ENCODE data around the gene CCDC87.

Gene CCDC87

DNA sequence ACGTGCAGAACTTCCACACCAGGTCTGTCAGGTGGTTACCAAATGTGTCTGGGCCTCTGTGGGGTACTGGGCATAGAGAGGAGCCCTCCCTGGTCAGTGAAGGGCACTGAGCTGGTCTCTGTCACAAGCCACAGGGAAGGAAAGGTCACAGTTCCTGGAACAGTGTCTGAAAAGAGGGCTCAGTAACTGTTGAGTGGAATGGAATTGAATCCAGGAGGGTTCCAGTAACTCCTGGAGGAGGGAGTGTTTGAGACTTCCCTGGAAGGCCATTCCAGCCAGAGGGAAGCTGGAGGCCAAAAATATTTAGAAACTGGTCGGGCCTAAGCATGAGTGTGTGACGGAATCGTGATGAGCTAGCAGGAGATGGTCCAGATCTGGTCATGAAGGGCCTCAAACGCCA, 38.3 kb downstream of the CCDC87 start:
- no peak for DNase-seq
- 100% methylated on average over 1 of the region's 5 CpGs for WGBS (ENCODE audit: insufficient coverage)
- ChIA-PET CTCF (interaction anchor here (0.9 kb wide), 1 partner anchor 13 kb away, joined by 3 read pairs; no protein-coding TSS in a partner anchor), POLR2A (no interaction called here)
- Histone ChIP-seq H3K27ac (ENCODE audit: insufficient read depth in 1 of 2, low read depth in 1 of 2, low read length in 2 of 2, poor library complexity in 1 of 2, severe bottlenecking in 2 of 2) (no peak overlapping the region), H3K36me3 (ENCODE audit: control insufficient read depth in 4 of 4, insufficient read depth in 4 of 4, low read length in 3 of 4) (no peaks in the 10 kb centered on the region), H3K4me1 (ENCODE audit: control extremely low read depth in 1 of 4, control insufficient read depth in 4 of 4, insufficient read depth in 4 of 4, low read length in 3 of 4) (peaks cover 0 to 4% (median 2%) of the 10 kb centered on the region in 4 experiments), H3K27me3 (replicated peaks in 2 of 5; ENCODE audit: control insufficient read depth in 4 of 5, insufficient read depth in 5 of 5, low read length in 4 of 5) (peaks cover 0 to 18% (median 7%) of the 10 kb centered on the region in 5 experiments), H3K9me3 (ENCODE audit: control extremely low read depth in 1 of 5, control insufficient read depth in 4 of 5, insufficient read depth in 2 of 5, low read depth in 1 of 5, low read length in 4 of 5) (no peaks in the 10 kb centered on the region), H3K4me3 (ENCODE audit: control insufficient read depth in 1 of 7, extremely low read depth in 1 of 7, insufficient read depth in 4 of 7, low read depth in 2 of 7, low read length in 6 of 7) (no peak overlapping the region)

DNA sequence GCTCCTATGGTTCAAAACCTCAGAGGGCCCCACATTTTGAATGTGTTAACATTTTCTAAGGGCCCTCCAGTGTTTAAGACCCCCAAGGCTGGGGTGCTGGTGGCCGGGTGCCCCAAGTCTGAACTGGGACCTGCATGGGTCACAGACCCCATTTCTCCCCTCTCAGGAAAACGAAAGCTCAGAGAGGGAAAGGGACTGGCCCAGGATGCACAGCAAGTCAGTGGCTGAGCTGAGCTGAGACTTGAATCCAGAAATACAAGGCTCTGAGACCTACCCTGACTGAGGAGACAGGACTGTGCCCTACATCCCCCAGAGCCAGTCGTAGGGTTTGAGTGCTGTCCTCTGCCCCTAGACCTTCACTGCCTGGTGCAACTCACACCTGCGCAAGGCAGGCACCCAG, 42.0 kb downstream of the CCDC87 start:
- Histone ChIP-seq H3K36me3 (ENCODE audit: control insufficient read depth in 4 of 4, insufficient read depth in 4 of 4, low read length in 3 of 4) (no peaks in the 10 kb centered on the region), H3K27ac (ENCODE audit: insufficient read depth in 1 of 2, low read depth in 1 of 2, low read length in 2 of 2, poor library complexity in 1 of 2, severe bottlenecking in 2 of 2) (no peak overlapping the region), H3K27me3 (replicated peaks in 2 of 5; ENCODE audit: control insufficient read depth in 4 of 5, insufficient read depth in 5 of 5, low read length in 4 of 5) (peaks cover 0 to 11% (median 0%) of the 10 kb centered on the region in 5 experiments), H3K4me3 (ENCODE audit: control insufficient read depth in 1 of 7, extremely low read depth in 1 of 7, insufficient read depth in 4 of 7, low read depth in 2 of 7, low read length in 6 of 7) (no peak overlapping the region), H3K9me3 (ENCODE audit: control extremely low read depth in 1 of 5, control insufficient read depth in 4 of 5, insufficient read depth in 2 of 5, low read depth in 1 of 5, low read length in 4 of 5) (no peaks in the 10 kb centered on the region), H3K4me1 (ENCODE audit: control extremely low read depth in 1 of 4, control insufficient read depth in 4 of 4, insufficient read depth in 4 of 4, low read length in 3 of 4) (peaks cover 0 to 5% (median 3%) of the 10 kb centered on the region in 4 experiments)
- POLR2A ChIA-PET = no interaction called here
- DNase-seq = no peak
- 100% methylated on average over 3 of the region's 4 CpGs for WGBS (ENCODE audit: insufficient coverage)
- CTCF ChIA-PET = no interaction called here

GRCh38 chr11:66549696-66550095, 43.2 kb downstream of the CCDC87 start:
- CTCF ChIA-PET = interaction anchor here (1.0 to 1.6 kb wide), 2 partner anchors 18 to 130 kb away, joined by 3 to 7 read pairs; partner anchors contain the start of gene CTSF

DNA sequence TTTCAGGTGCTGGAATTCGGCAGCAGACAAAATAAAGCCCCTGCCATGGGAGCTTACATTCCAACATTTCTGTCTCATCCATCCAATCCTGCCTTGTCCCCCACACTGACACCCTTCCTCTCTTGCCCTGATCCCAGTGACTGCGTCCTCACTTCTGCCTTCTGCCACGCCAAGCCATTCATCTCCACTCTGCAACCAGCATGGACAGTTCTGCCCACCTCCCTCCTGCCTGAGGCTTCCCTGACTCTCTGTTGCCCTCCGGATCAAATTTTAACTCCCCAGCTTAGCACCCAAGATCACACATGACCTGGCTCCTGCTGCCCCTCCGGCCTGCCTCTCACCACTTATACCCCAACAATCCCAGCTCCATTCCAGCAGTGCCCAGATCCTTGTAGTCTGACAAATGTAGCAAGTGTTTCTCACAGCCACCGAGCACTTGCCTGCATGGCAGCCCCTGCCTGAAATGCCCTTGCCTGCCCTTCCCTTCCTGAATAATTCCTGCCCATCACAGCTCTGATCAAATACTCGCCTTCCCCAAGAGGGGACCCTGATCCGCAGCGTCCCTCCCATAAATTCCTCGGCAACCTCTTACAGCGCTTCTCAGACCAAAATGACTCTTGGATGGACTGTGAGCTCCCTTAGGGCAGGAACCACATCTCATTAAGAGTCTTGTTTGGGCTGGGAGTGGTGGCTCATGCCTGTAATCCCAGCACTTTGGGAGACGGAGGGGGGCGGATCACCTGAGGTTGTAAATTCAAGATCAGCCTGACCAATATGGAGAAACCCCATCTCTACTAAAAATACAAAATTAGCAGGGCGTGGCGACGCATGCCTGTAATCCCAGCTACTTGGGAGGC, 43.9 kb downstream of the CCDC87 start:
- ChIA-PET POLR2A (no interaction called here), CTCF (interaction anchor here (1.0 to 1.6 kb wide), 2 partner anchors 19 to 131 kb away, joined by 3 to 7 read pairs; partner anchors contain the start of gene CTSF)
- H3K27me3 ChIP-seq (replicated peaks in 2 of 5; ENCODE audit: control insufficient read depth in 4 of 5, insufficient read depth in 5 of 5, low read length in 4 of 5) = peaks cover 0 to 9% (median 0%) of the 10 kb centered on the region in 5 experiments
- no peaks in the 10 kb centered on the region for H3K36me3 ChIP-seq (ENCODE audit: control insufficient read depth in 4 of 4, insufficient read depth in 4 of 4, low read length in 3 of 4)
- no peaks in the 10 kb centered on the region for H3K9me3 ChIP-seq (ENCODE audit: control extremely low read depth in 1 of 5, control insufficient read depth in 4 of 5, insufficient read depth in 2 of 5, low read depth in 1 of 5, low read length in 4 of 5)
- no peak overlapping the region for H3K4me3 ChIP-seq (ENCODE audit: control insufficient read depth in 1 of 7, extremely low read depth in 1 of 7, insufficient read depth in 4 of 7, low read depth in 2 of 7, low read length in 6 of 7)
- H3K4me1 ChIP-seq (ENCODE audit: control extremely low read depth in 1 of 4, control insufficient read depth in 4 of 4, insufficient read depth in 4 of 4, low read length in 3 of 4) = peaks cover 11 to 21% (median 17%) of the 10 kb centered on the region in 4 experiments
- no peak for DNase-seq
- H3K27ac ChIP-seq (ENCODE audit: insufficient read depth in 1 of 2, low read depth in 1 of 2, low read length in 2 of 2, poor library complexity in 1 of 2, severe bottlenecking in 2 of 2) = no peak overlapping the region
- WGBS (ENCODE audit: insufficient coverage) = 78% methylated on average over 14 of the region's 16 CpGs

More at GRCh38 chr11:66549696-66550095, 43.2 kb downstream of the CCDC87 start:
- no peak overlapping the region for H3K27ac ChIP-seq (ENCODE audit: insufficient read depth in 1 of 2, low read depth in 1 of 2, low read length in 2 of 2, poor library complexity in 1 of 2, severe bottlenecking in 2 of 2)
- POLR2A ChIA-PET = no interaction called here
- H3K4me3 ChIP-seq (ENCODE audit: control insufficient read depth in 1 of 7, extremely low read depth in 1 of 7, insufficient read depth in 4 of 7, low read depth in 2 of 7, low read length in 6 of 7) = no peak overlapping the region
- no peaks in the 10 kb centered on the region for H3K9me3 ChIP-seq (ENCODE audit: control extremely low read depth in 1 of 5, control insufficient read depth in 4 of 5, insufficient read depth in 2 of 5, low read depth in 1 of 5, low read length in 4 of 5)
- peaks cover 0 to 11% (median 0%) of the 10 kb centered on the region in 5 experiments for H3K27me3 ChIP-seq (replicated peaks in 2 of 5; ENCODE audit: control insufficient read depth in 4 of 5, insufficient read depth in 5 of 5, low read length in 4 of 5)
- no peaks in the 10 kb centered on the region for H3K36me3 ChIP-seq (ENCODE audit: control insufficient read depth in 4 of 4, insufficient read depth in 4 of 4, low read length in 3 of 4)
- peaks cover 5 to 14% (median 10%) of the 10 kb centered on the region in 4 experiments for H3K4me1 ChIP-seq (ENCODE audit: control extremely low read depth in 1 of 4, control insufficient read depth in 4 of 4, insufficient read depth in 4 of 4, low read length in 3 of 4)
- no CpG with 5 or more reads among the region's 3 CpGs for WGBS (ENCODE audit: insufficient coverage)
- DNase-seq = no peak

DNA sequence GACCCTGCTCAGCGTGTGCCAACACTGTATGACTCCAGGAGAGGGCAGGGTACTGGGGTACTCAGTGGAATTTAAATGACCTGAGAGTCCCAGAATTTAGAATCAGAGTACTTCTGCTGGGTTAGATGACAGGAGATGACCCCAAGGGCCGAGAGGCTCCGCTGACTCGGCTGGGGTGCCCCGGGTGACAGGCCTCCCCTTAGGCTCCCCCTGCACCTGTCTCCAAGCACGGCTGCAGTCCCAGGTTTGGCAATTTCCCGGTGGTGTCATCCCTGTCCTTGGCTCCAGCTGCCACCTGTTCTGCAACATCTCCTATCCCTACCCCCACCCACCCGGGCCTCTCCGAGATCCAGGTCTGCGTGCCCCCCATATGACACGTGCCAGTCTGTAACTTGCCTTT, 44.8 kb downstream of the CCDC87 start:
- Histone ChIP-seq H3K4me1 (ENCODE audit: control extremely low read depth in 1 of 4, control insufficient read depth in 4 of 4, insufficient read depth in 4 of 4, low read length in 3 of 4) (peaks cover 13 to 30% (median 26%) of the 10 kb centered on the region in 4 experiments), H3K9me3 (ENCODE audit: control extremely low read depth in 1 of 5, control insufficient read depth in 4 of 5, insufficient read depth in 2 of 5, low read depth in 1 of 5, low read length in 4 of 5) (no peaks in the 10 kb centered on the region), H3K27ac (ENCODE audit: insufficient read depth in 1 of 2, low read depth in 1 of 2, low read length in 2 of 2, poor library complexity in 1 of 2, severe bottlenecking in 2 of 2) (no peak overlapping the region), H3K27me3 (replicated peaks in 2 of 5; ENCODE audit: control insufficient read depth in 4 of 5, insufficient read depth in 5 of 5, low read length in 4 of 5) (peaks cover 0 to 9% (median 0%) of the 10 kb centered on the region in 5 experiments), H3K4me3 (ENCODE audit: control insufficient read depth in 1 of 7, extremely low read depth in 1 of 7, insufficient read depth in 4 of 7, low read depth in 2 of 7, low read length in 6 of 7) (no peak overlapping the region), H3K36me3 (ENCODE audit: control insufficient read depth in 4 of 4, insufficient read depth in 4 of 4, low read length in 3 of 4) (peaks cover 0 to 1% (median under 1%) of the 10 kb centered on the region in 4 experiments)
- 82% methylated on average over 11 of the region's 11 CpGs for WGBS (ENCODE audit: insufficient coverage)
- no peak for DNase-seq
- ChIA-PET CTCF (interaction anchor here (0.7 kb wide), 1 partner anchor 90 kb away, joined by 3 read pairs; no protein-coding TSS in a partner anchor), POLR2A (no interaction called here)

- ChIA-PET CTCF (interaction anchor here (0.7 kb wide), 1 partner anchor 90 kb away, joined by 3 read pairs; no protein-coding TSS in a partner anchor), POLR2A (no interaction called here)
- H3K4me3 ChIP-seq (ENCODE audit: control insufficient read depth in 1 of 7, extremely low read depth in 1 of 7, insufficient read depth in 4 of 7, low read depth in 2 of 7, low read length in 6 of 7) = no peak overlapping the region
- 68% methylated on average over 3 of the region's 5 CpGs for WGBS (ENCODE audit: insufficient coverage)
- peaks cover 0 to 5% (median 4%) of the 10 kb centered on the region in 4 experiments for H3K36me3 ChIP-seq (ENCODE audit: control insufficient read depth in 4 of 4, insufficient read depth in 4 of 4, low read length in 3 of 4)
- DNase-seq = no peak
- no peaks in the 10 kb centered on the region for H3K9me3 ChIP-seq (ENCODE audit: control extremely low read depth in 1 of 5, control insufficient read depth in 4 of 5, insufficient read depth in 2 of 5, low read depth in 1 of 5, low read length in 4 of 5)
- H3K4me1 ChIP-seq (ENCODE audit: control extremely low read depth in 1 of 4, control insufficient read depth in 4 of 4, insufficient read depth in 4 of 4, low read length in 3 of 4) = peaks cover 13 to 34% (median 29%) of the 10 kb centered on the region in 4 experiments
- H3K27me3 ChIP-seq (replicated peaks in 2 of 5; ENCODE audit: control insufficient read depth in 4 of 5, insufficient read depth in 5 of 5, low read length in 4 of 5) = peaks cover 0 to 9% (median 0%) of the 10 kb centered on the region in 5 experiments
- no peak overlapping the region for H3K27ac ChIP-seq (ENCODE audit: insufficient read depth in 1 of 2, low read depth in 1 of 2, low read length in 2 of 2, poor library complexity in 1 of 2, severe bottlenecking in 2 of 2)
Measured at GRCh38 chr11:66547662-66548009, 45.2 kb downstream of the CCDC87 start.

All from common myeloid progenitor, CD34-positive (primary cell).